Panc1 (cell line): Measurements from ENCODE around the gene TOMM70. TPM values are rescaled to one million over a fixed set of nuclear protein-coding genes. Genes with fewer than 3 reads are reported as not detected.
"Not testable (repeated sequence)": the region's sequence is repeated elsewhere in the genome, so short reads cannot be mapped to it uniquely, and the experiment has no call there.

ENCODE experiments used
- ATAC-seq: fragments of 200-7000 bp; cut with Tn5 transposase; 2 replicates; pipeline ENCODE4 v1.9.1; 2020; ENCODE audit warnings: mild to moderate bottlenecking, moderate library complexity
- BruUV-seq: library from RNA; stranded (reverse); fragments of 400-500 nt; replicated peaks from 2 replicates; lab custom pipeline; 2021; lab: Mats Ljungman, UMichigan
- CTCF ChIA-PET: fragments of 300-600 bp; sonication (Branson Sonifier 250); formaldehyde crosslinking; loops from one replicate; lab custom pipeline; 2022; ENCODE audit warnings: antibody characterized with exemption; lab: Charles Lee
- POLR2A ChIA-PET: fragments of 300-600 bp; sonication (Branson Sonifier 250); formaldehyde crosslinking; loops from one replicate; lab custom pipeline; 2022; ENCODE audit warnings: antibody characterized with exemption; lab: Charles Lee
- DNase-seq: peaks from one replicate; pipeline ENCODE4 v3.0.0-alpha.2; 2010; ENCODE audit warnings: low read depth, low spot score
- H3K27ac ChIP-seq: 2 replicates; pipeline ENCODE4 v1.5.1; 2011; ENCODE audit warnings: mild to moderate bottlenecking, low read length, inconsistent platforms
- H3K27me3 ChIP-seq: fragments of 200-500 bp; sonication (Bioruptor generic); 2 replicates; pipeline ENCODE4 v1.6.0; 2014; ENCODE audit warnings: low read length, inconsistent platforms; ENCODE audit not compliant: control insufficient read depth, insufficient read depth
- H3K36me3 ChIP-seq: fragments of 200-500 bp; sonication (Bioruptor generic); 2 replicates; pipeline ENCODE4 v1.5.1; 2014; ENCODE audit warnings: inconsistent platforms, mild to moderate bottlenecking, low read length, moderate library complexity; ENCODE audit not compliant: control insufficient read depth, insufficient read depth
- H3K4me1 ChIP-seq: 2 replicates; pipeline ENCODE4 v1.5.1; 2011; ENCODE audit warnings: inconsistent platforms, mild to moderate bottlenecking, low read length, moderate library complexity; ENCODE audit not compliant: control insufficient read depth, insufficient read depth
- H3K4me3 ChIP-seq, 2 experiments: 2 replicates each; pipeline ENCODE4 v1.5.1; 2011 to 2012; ENCODE audit warnings: low read depth in 2 of 2, low read length in 2 of 2, mild to moderate bottlenecking in 2 of 2, inconsistent platforms in 1 of 2, moderate library complexity in 1 of 2
- H3K9me3 ChIP-seq: fragments of 200-500 bp; sonication (Bioruptor generic); 2 replicates; pipeline ENCODE4 v1.5.1; 2014; ENCODE audit warnings: low read depth, mild to moderate bottlenecking, inconsistent platforms, low read length, moderate library complexity; ENCODE audit not compliant: control insufficient read depth, insufficient read depth
- POLR2AphosphoS5 ChIP-seq: IDR thresholded peaks from 2 replicates; pipeline ENCODE4 v1.6.1; 2012; ENCODE audit warnings: mild to moderate bottlenecking, low read depth, low read length, moderate library complexity
- SIN3A ChIP-seq: IDR thresholded peaks from 2 replicates; pipeline ENCODE4 v1.6.1; 2012; ENCODE audit warnings: low read depth, mild to moderate bottlenecking, low read length, moderate library complexity, borderline replicate concordance; ENCODE audit not compliant: insufficient read depth
- TCF7L2 ChIP-seq: IDR thresholded peaks from 2 replicates; pipeline ENCODE4 v1.6.1; 2011; ENCODE audit warnings: mild to moderate bottlenecking, low read depth, low read length, inconsistent platforms
- in situ Hi-C: cut with HindIII; loops from 2 replicates; pipeline ENCODE4 v1.10.0; 2016; ENCODE audit warnings: low sequenced_read_pairs, low pct_unique_long_range_greater_than_20kb
- intact Hi-C: fragments of 100-400 bp; cut with micrococcal nuclease; formaldehyde crosslinking; loops from one replicate; pipeline ENCODE4 v1.10.0; 2022; ENCODE audit not compliant: unreplicated experiment
- total RNA-seq: library from RNA; stranded (reverse); gene quantifications from one replicate; pipeline ENCODE4 v1.2.1, GENCODE V29; 2021; ENCODE audit not compliant: unreplicated experiment
- TF ChIP-seq, protein P1 (sequence below), 2 experiments: IDR thresholded peaks; 2 replicates each; pipeline ENCODE4 v1.6.1; 2011 to 2012; ENCODE audit warnings: low read depth in 2 of 2, control low read depth in 1 of 2, low read length in 1 of 2, mild to moderate bottlenecking in 1 of 2, moderate library complexity in 1 of 2; ENCODE audit not compliant: insufficient read depth in 1 of 2
- TF ChIP-seq, protein P2 (sequence below): fragments of 450-650 bp; IDR thresholded peaks from 2 replicates; pipeline ENCODE4 v1.5.1; 2017; ENCODE audit warnings: mild to moderate bottlenecking

Gene TOMM70
- total RNA-seq, 1 experiment from 2014 or later: 55.7 TPM

DNA sequence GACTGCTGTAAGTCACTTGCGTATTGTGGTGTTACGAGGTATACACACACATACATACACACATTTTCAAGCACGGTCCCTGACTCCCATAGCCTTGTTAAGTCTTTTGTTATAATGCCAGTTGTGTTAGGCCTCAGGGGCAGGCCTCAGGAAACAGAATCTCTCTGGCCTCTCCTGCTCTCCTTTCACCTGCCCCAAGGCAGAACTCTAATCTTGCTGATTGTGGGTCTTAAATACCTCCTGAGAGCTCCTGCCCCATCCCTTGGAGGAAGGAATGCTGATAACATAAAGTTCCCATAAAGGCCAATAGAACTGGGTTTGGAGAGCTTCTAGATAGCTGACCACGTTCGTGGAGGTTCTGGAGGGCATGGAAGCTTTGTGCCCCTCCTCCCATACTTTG is 70.2 kb downstream of the TOMM70 start:
- DNase-seq (no peak), ATAC-seq (no peak)
- no peaks in the 10 kb centered on the region for H3K27me3 ChIP-seq
- ChIA-PET POLR2A (no interaction called here), CTCF (interaction anchor here (0.7 kb wide), 1 partner anchor 376 kb away, joined by 3 read pairs; no protein-coding TSS in a partner anchor)
- H3K9me3 ChIP-seq: no peaks in the 10 kb centered on the region
- H3K4me3 ChIP-seq: no peak overlapping the region
- intact Hi-C loops (loop anchor here (10.0 kb wide), 1 partner anchor 56 kb away; no protein-coding TSS in a partner anchor), in situ Hi-C loops (no loop called here)
- no TSS peak for BruUV-seq
- H3K27ac ChIP-seq: no peak overlapping the region
- TF ChIP-seq, protein P1, sequence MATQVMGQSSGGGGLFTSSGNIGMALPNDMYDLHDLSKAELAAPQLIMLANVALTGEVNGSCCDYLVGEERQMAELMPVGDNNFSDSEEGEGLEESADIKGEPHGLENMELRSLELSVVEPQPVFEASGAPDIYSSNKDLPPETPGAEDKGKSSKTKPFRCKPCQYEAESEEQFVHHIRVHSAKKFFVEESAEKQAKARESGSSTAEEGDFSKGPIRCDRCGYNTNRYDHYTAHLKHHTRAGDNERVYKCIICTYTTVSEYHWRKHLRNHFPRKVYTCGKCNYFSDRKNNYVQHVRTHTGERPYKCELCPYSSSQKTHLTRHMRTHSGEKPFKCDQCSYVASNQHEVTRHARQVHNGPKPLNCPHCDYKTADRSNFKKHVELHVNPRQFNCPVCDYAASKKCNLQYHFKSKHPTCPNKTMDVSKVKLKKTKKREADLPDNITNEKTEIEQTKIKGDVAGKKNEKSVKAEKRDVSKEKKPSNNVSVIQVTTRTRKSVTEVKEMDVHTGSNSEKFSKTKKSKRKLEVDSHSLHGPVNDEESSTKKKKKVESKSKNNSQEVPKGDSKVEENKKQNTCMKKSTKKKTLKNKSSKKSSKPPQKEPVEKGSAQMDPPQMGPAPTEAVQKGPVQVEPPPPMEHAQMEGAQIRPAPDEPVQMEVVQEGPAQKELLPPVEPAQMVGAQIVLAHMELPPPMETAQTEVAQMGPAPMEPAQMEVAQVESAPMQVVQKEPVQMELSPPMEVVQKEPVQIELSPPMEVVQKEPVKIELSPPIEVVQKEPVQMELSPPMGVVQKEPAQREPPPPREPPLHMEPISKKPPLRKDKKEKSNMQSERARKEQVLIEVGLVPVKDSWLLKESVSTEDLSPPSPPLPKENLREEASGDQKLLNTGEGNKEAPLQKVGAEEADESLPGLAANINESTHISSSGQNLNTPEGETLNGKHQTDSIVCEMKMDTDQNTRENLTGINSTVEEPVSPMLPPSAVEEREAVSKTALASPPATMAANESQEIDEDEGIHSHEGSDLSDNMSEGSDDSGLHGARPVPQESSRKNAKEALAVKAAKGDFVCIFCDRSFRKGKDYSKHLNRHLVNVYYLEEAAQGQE (IDR thresholded peaks at IDR 0.05; ENCODE audit: insufficient read depth in 1 of 2, low read depth in 2 of 2, low read length in 1 of 2): no peak
- TF ChIP-seq POLR2AphosphoS5 (no peak), SIN3A (no peak)
- TF ChIP-seq, protein P2, sequence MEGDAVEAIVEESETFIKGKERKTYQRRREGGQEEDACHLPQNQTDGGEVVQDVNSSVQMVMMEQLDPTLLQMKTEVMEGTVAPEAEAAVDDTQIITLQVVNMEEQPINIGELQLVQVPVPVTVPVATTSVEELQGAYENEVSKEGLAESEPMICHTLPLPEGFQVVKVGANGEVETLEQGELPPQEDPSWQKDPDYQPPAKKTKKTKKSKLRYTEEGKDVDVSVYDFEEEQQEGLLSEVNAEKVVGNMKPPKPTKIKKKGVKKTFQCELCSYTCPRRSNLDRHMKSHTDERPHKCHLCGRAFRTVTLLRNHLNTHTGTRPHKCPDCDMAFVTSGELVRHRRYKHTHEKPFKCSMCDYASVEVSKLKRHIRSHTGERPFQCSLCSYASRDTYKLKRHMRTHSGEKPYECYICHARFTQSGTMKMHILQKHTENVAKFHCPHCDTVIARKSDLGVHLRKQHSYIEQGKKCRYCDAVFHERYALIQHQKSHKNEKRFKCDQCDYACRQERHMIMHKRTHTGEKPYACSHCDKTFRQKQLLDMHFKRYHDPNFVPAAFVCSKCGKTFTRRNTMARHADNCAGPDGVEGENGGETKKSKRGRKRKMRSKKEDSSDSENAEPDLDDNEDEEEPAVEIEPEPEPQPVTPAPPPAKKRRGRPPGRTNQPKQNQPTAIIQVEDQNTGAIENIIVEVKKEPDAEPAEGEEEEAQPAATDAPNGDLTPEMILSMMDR: no peak
- H3K36me3 ChIP-seq: no peaks in the 10 kb centered on the region
- peaks cover 6% of the 10 kb centered on the region for H3K4me1 ChIP-seq

DNA sequence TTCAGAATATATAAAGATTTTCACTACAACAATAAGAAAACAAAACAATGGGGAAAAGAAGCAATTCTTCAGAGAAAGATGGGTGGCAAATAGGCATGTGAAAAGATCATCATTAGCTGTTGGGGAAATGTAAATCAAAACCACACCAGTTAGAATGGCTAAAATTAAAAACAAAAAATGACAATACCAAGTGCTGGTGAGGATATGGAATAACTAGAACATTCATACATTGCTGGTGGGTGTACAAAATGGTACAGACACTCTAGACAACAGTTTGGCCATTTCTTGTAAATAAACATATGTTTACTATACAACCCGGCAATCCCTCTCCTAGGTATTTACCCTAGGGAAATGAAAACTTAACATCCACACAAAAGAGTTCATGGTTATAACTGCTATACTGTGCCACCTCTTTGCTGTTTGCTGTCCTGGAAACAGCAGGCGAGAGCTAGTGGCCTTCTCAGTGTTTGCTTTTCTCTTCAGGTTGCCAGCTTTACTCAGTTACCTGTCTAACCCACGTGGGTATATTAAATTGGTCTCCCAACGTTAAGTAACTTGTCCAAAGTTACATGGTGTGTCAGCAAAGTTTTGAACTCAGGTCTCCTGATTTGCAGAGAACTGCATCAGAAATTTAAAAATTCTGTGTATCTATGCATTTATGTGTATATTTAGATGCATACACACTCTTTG is 70.9 kb downstream of the TOMM70 start:
- BruUV-seq: no TSS peak
- ATAC-seq: no peak
- CTCF ChIA-PET: no interaction called here
- no peaks in the 10 kb centered on the region for H3K4me1 ChIP-seq
- no peak for DNase-seq
- intact Hi-C loops (loop anchor here (10.0 kb wide), 1 partner anchor 55 kb away; no protein-coding TSS in a partner anchor), in situ Hi-C loops (no loop called here)
- H3K27ac ChIP-seq: no peak overlapping the region
- no peaks in the 10 kb centered on the region for H3K36me3 ChIP-seq
- POLR2A ChIA-PET: no interaction called here
- H3K4me3 ChIP-seq: no peak overlapping the region
- no peaks in the 10 kb centered on the region for H3K27me3 ChIP-seq
- TF ChIP-seq POLR2AphosphoS5 (no peak), SIN3A (no peak), TCF7L2 (no peak)
- TF ChIP-seq, protein P2: no peak
- TF ChIP-seq, protein P1 (IDR thresholded peaks at IDR 0.05; ENCODE audit: insufficient read depth in 1 of 2, low read depth in 2 of 2, low read length in 1 of 2): no peak
- no peaks in the 10 kb centered on the region for H3K9me3 ChIP-seq

DNA sequence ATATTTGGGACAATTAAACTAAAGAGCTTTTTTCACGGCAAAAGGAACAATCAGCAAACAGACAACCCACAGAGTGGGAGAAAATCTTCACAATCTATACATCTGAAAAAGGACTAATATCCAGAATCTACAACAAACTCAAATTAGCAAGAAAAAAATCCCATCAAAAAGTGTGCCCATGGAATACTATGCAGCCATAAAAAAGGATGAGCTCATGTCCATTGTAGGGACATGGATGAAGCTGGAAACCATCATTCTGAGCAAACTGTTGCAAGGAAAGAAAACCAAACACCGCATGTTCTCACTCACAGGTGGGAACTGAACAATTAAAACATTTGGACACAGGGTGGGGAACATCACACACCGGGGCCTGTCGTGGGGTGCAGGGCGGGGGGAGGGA is 73.5 kb downstream of the TOMM70 start:
- H3K9me3 ChIP-seq, DNase-seq, H3K27me3 ChIP-seq, H3K4me3 ChIP-seq, H3K27ac ChIP-seq, CTCF ChIA-PET, in situ Hi-C loops, BruUV-seq, intact Hi-C loops, H3K36me3 ChIP-seq, H3K4me1 ChIP-seq, POLR2A ChIA-PET, ATAC-seq: not testable (repeated sequence)
